GM12873 (cell line): ENCODE results near the gene A2M.

Experiments
- TF ChIP-seq, protein P1 (sequence below): IDR thresholded peaks from 2 replicates; pipeline ENCODE4 v1.5.1; 2012; ENCODE audit warnings: low read depth, mild to moderate bottlenecking, moderate library complexity, low read length, control low read depth; ENCODE audit not compliant: insufficient read depth; ENCODE audit errors: missing control alignments

Gene A2M

GRCh38 chr12:9081667-9082427 is 33.9 kb downstream of the A2M start:
- TF ChIP-seq, protein P1, sequence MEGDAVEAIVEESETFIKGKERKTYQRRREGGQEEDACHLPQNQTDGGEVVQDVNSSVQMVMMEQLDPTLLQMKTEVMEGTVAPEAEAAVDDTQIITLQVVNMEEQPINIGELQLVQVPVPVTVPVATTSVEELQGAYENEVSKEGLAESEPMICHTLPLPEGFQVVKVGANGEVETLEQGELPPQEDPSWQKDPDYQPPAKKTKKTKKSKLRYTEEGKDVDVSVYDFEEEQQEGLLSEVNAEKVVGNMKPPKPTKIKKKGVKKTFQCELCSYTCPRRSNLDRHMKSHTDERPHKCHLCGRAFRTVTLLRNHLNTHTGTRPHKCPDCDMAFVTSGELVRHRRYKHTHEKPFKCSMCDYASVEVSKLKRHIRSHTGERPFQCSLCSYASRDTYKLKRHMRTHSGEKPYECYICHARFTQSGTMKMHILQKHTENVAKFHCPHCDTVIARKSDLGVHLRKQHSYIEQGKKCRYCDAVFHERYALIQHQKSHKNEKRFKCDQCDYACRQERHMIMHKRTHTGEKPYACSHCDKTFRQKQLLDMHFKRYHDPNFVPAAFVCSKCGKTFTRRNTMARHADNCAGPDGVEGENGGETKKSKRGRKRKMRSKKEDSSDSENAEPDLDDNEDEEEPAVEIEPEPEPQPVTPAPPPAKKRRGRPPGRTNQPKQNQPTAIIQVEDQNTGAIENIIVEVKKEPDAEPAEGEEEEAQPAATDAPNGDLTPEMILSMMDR = no peak

- TF ChIP-seq, protein P1 = peak; percentile 11
Measured at GRCh38 chr12:9079883-9080675, 35.6 kb downstream of the A2M start.

DNA sequence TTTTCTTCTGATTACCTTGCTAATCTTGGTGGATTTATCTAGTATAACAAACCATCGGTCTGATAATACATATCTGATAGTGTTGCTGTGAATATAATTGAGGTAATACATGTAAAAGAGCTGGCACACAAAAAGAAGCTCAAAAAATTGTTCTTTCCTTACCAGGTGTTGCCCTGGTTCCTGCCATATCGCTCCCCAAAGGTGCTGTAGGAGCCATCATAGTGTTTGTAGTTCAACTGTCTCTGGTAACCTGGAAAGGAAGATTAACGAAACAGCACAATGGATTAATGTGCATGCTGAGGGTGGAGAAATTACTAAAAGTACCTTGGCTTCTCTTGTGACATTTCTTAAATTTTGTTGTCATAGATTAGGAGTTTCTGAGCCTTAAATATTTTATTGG is 36.6 kb downstream of the A2M start:
- TF ChIP-seq, protein P1 = no peak

GRCh38 chr12:9077152-9078031 is 38.3 kb downstream of the A2M start:
- TF ChIP-seq, protein P1 = no peak

GRCh38 chr12:9076733-9077132 is 39.0 kb downstream of the A2M start:
- TF ChIP-seq, protein P1 = no peak

DNA sequence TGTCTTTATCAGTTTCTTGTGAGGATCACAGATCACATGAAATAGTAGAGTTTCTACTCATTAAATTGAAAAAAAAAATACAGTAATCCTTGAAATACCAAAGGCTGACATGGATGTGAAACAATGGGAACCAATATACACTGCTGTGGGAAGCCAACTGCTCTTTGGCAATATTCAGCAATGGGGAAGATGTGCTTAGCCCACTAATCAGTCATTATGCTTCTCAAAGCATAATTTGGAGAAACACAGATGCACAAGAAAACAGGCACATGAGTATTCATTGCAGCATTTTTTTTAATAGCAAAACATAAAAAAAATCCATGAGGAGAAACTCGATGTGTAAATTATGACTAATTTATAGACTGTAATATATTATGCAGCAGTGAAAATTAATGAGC is 40.6 kb downstream of the A2M start:
- TF ChIP-seq, protein P1 = no peak
